HEK293 (cell line): ENCODE data around the gene NCKAP1.

Experiments used
- OSR2 ChIP-seq: fragments of 450-650 bp; formaldehyde crosslinking; IDR thresholded peaks from 2 replicates; pipeline ENCODE4 v1.5.1; 2016; ENCODE audit warnings: missing biosample characterization, missing genetic modification characterization
- PRDM1 ChIP-seq: fragments of 450-650 bp; formaldehyde crosslinking; IDR thresholded peaks from 2 replicates; pipeline ENCODE4; 2016; ENCODE audit warnings: missing biosample characterization, missing genetic modification characterization
- PRDM10 ChIP-seq: fragments of 450-650 bp; formaldehyde crosslinking; IDR thresholded peaks from 2 replicates; pipeline ENCODE4 v1.5.1; 2016; ENCODE audit warnings: missing biosample characterization, missing genetic modification characterization
- SP3 ChIP-seq: fragments of 450-650 bp; formaldehyde crosslinking; IDR thresholded peaks from 2 replicates; pipeline ENCODE4 v1.5.1; 2016; ENCODE audit warnings: missing biosample characterization, missing genetic modification characterization
- SP7 ChIP-seq: fragments of 450-650 bp; formaldehyde crosslinking; IDR thresholded peaks from 2 replicates; pipeline ENCODE4 v1.5.1; 2016; ENCODE audit warnings: missing biosample characterization, missing genetic modification characterization
- ZBTB21 ChIP-seq: fragments of 450-650 bp; formaldehyde crosslinking; IDR thresholded peaks from 2 replicates; pipeline ENCODE4 v1.5.1; 2017; ENCODE audit warnings: missing biosample characterization, missing genetic modification characterization
- ZBTB8A ChIP-seq: fragments of 450-650 bp; formaldehyde crosslinking; IDR thresholded peaks from 2 replicates; pipeline ENCODE4 v1.5.1; 2016; ENCODE audit warnings: missing biosample characterization, missing genetic modification characterization
- ZEB2 ChIP-seq: fragments of 450-650 bp; formaldehyde crosslinking; IDR thresholded peaks from 2 replicates; pipeline ENCODE4 v1.5.1; 2016; ENCODE audit warnings: missing biosample characterization, missing genetic modification characterization
- ZFP69B ChIP-seq: fragments of 450-650 bp; formaldehyde crosslinking; IDR thresholded peaks from 2 replicates; pipeline ENCODE4 v1.5.1; 2016; ENCODE audit warnings: missing biosample characterization, missing genetic modification characterization
- ZIC2 ChIP-seq: fragments of 450-650 bp; formaldehyde crosslinking; IDR thresholded peaks from 2 replicates; pipeline ENCODE4 v1.5.1; 2016; ENCODE audit warnings: missing biosample characterization, missing genetic modification characterization
- ZNF114 ChIP-seq: fragments of 450-650 bp; formaldehyde crosslinking; IDR thresholded peaks from 2 replicates; pipeline ENCODE4 v1.5.0; 2017; ENCODE audit warnings: missing biosample characterization, missing genetic modification characterization
- ZNF174 ChIP-seq: fragments of 450-650 bp; formaldehyde crosslinking; IDR thresholded peaks from 2 replicates; pipeline ENCODE4 v1.5.0; 2017; ENCODE audit warnings: missing biosample characterization, mild to moderate bottlenecking, missing genetic modification characterization
- ZNF211 ChIP-seq: fragments of 450-650 bp; formaldehyde crosslinking; IDR thresholded peaks from 2 replicates; pipeline ENCODE4 v1.5.1; 2016; ENCODE audit warnings: low read depth, missing biosample characterization, missing genetic modification characterization
- ZNF24 ChIP-seq: fragments of 450-650 bp; formaldehyde crosslinking; IDR thresholded peaks from 2 replicates; pipeline ENCODE4 v1.5.1; 2016; ENCODE audit warnings: missing biosample characterization, missing genetic modification characterization
- ZNF292 ChIP-seq: fragments of 450-650 bp; formaldehyde crosslinking; IDR thresholded peaks from 2 replicates; pipeline ENCODE4 v1.5.1; 2016; ENCODE audit warnings: low read depth, missing biosample characterization, missing genetic modification characterization, borderline replicate concordance
- ZNF311 ChIP-seq: fragments of 450-650 bp; formaldehyde crosslinking; IDR thresholded peaks from 2 replicates; pipeline ENCODE4 v1.5.1; 2017; ENCODE audit warnings: missing biosample characterization, missing genetic modification characterization, borderline replicate concordance
- ZNF350 ChIP-seq: fragments of 450-650 bp; formaldehyde crosslinking; IDR thresholded peaks from 2 replicates; pipeline ENCODE4 v1.5.0; 2017; ENCODE audit warnings: missing biosample characterization, mild to moderate bottlenecking, missing genetic modification characterization
- ZNF354C ChIP-seq: fragments of 450-650 bp; formaldehyde crosslinking; IDR thresholded peaks from 2 replicates; pipeline ENCODE4 v1.5.1; 2016; ENCODE audit warnings: missing biosample characterization, missing genetic modification characterization, low read depth, borderline replicate concordance
- ZNF362 ChIP-seq: fragments of 450-650 bp; formaldehyde crosslinking; IDR thresholded peaks from 2 replicates; pipeline ENCODE4 v1.5.1; 2016; ENCODE audit warnings: missing biosample characterization, missing genetic modification characterization
- ZNF37A ChIP-seq: fragments of 450-650 bp; IDR thresholded peaks from 2 replicates; pipeline ENCODE4 v1.5.1; 2018; ENCODE audit warnings: missing biosample characterization, missing genetic modification characterization
- ZNF394 ChIP-seq: fragments of 450-650 bp; formaldehyde crosslinking; IDR thresholded peaks from 2 replicates; pipeline ENCODE4 v1.5.1; 2016; ENCODE audit warnings: missing biosample characterization, missing genetic modification characterization, mild to moderate bottlenecking, moderate library complexity, borderline replicate concordance
- ZNF510 ChIP-seq: fragments of 450-650 bp; formaldehyde crosslinking; IDR thresholded peaks from 2 replicates; pipeline ENCODE4 v1.5.1; 2018; ENCODE audit warnings: mild to moderate bottlenecking, missing genetic modification characterization, missing biosample characterization; ENCODE audit not compliant: insufficient replicate concordance
- ZNF518A ChIP-seq: fragments of 450-650 bp; formaldehyde crosslinking; conservative IDR thresholded peaks from 2 replicates; pipeline ENCODE4 v1.5.1; 2016; ENCODE audit warnings: low read depth, missing biosample characterization, missing genetic modification characterization
- ZNF529 ChIP-seq: fragments of 450-650 bp; formaldehyde crosslinking; IDR thresholded peaks from 2 replicates; pipeline ENCODE4 v1.5.1; 2017; ENCODE audit warnings: missing genetic modification characterization, missing biosample characterization; ENCODE audit not compliant: insufficient replicate concordance
- ZNF549 ChIP-seq: fragments of 450-650 bp; IDR thresholded peaks from 2 replicates; pipeline ENCODE4 v1.5.1; 2018; ENCODE audit warnings: missing biosample characterization, missing genetic modification characterization, mild to moderate bottlenecking, inconsistent platforms, moderate library complexity
- ZNF596 ChIP-seq: fragments of 450-650 bp; IDR thresholded peaks from 2 replicates; pipeline ENCODE4 v1.5.0; 2018; ENCODE audit warnings: missing biosample characterization, mild to moderate bottlenecking, missing genetic modification characterization, moderate library complexity
- ZNF629 ChIP-seq: fragments of 450-650 bp; formaldehyde crosslinking; IDR thresholded peaks from 2 replicates; pipeline ENCODE4 v1.5.1; 2017; ENCODE audit warnings: missing biosample characterization, missing genetic modification characterization
- ZNF639 ChIP-seq: fragments of 450-650 bp; formaldehyde crosslinking; IDR thresholded peaks from 2 replicates; pipeline ENCODE4 v1.5.1; 2016; ENCODE audit warnings: missing biosample characterization, missing genetic modification characterization
- ZSCAN23 ChIP-seq: fragments of 450-650 bp; formaldehyde crosslinking; IDR thresholded peaks from 2 replicates; pipeline ENCODE4 v1.5.1; 2016; ENCODE audit warnings: missing biosample characterization, missing genetic modification characterization

NCKAP1 gene

GRCh38 chr2:182949572-182950189 is 88.6 kb downstream of the NCKAP1 start (continued):
- TF ChIP-seq ZNF211 (no peak), ZNF596 (no peak), PRDM10 (tag by site-specific recombination) (peak; percentile 43), ZNF292 (no peak), ZNF510 (tag by site-specific recombination) (no peak), SP3 (tag by site-specific recombination) (no peak), ZNF362 (tag by site-specific recombination) (peak; percentile 77), ZNF518A (no peak), OSR2 (peak; percentile 60), ZNF174 (no peak), ZNF629 (tag by site-specific recombination) (peak; percentile 81), ZNF24 (tag by site-specific recombination) (peak; percentile 80; the same call in 1 of the 2 replicates), ZNF394 (peak; percentile 84; the same call in 1 of the 2 replicates), ZNF114 (tag by site-specific recombination) (no peak), ZNF354C (tag by site-specific recombination) (no peak), ZEB2 (peak; percentile 50; the same call in 1 of the 2 replicates), ZFP69B (tag by site-specific recombination) (peak; percentile 21; the same call in 1 of the 2 replicates), ZNF350 (tag by site-specific recombination) (no peak), ZNF639 (tag by site-specific recombination) (no peak; the same call in 1 of the 2 replicates), ZSCAN23 (0 out of 2 replicates have a peak, but pooled peaks have one; percentile 20), ZNF37A (no peak), ZNF549 (tag by site-specific recombination) (no peak), ZBTB8A (tag by site-specific recombination) (0 out of 2 replicates have a peak, but pooled peaks have one; percentile 11), ZIC2 (tag by site-specific recombination) (peak; percentile 70), PRDM1 (tag by site-specific recombination) (peak; percentile 70; the same call in 1 of the 2 replicates), SP7 (tag by site-specific recombination) (peak; percentile 66), ZNF311 (no peak), ZBTB21 (tag by site-specific recombination) (peak; percentile 36; the same call in 1 of the 2 replicates), ZNF529 (no peak)
